Activated CD4-positive, alpha-beta T cell treated with anti-CD3 and anti-CD28 coated beads, Interleukin-2, amount 50 U/mL, for 48 hours (primary cell): ENCODE measurements around the gene KRT25.

ENCODE experiments used
- DNase-seq, 2 experiments: peaks; one replicate each; pipeline ENCODE4 v3.0.0-alpha.2; 2020

KRT25 gene

GRCh38 chr17:40755231-40755630, at the start of gene KRT25:
KRT25 (minus strand) TSS chr17:40755331; CDS start chr17:40755271, 60 bp downstream.
- DNase-seq = no peak

GRCh38 chr17:40803617-40804082, 48.5 kb upstream of the KRT25 start:
- peak; percentile 81 to 84 for DNase-seq

- DNase-seq = no peak
Measured at GRCh38 chr17:40801157-40801556, 46.0 kb upstream of the KRT25 start.

GRCh38 chr17:40800381-40800780, 45.2 kb upstream of the KRT25 start:
- DNase-seq = no peak

GRCh38 chr17:40799859-40800258, 44.7 kb upstream of the KRT25 start, which contains the start of gene KRT28:
KRT28 (minus strand) TSS chr17:40799959; CDS start chr17:40799893, 66 bp downstream.
- no peak for DNase-seq

GRCh38 chr17:40796846-40797245, 41.7 kb upstream of the KRT25 start:
- DNase-seq = no peak

GRCh38 chr17:40795019-40795667, 40.0 kb upstream of the KRT25 start:
- no peak for DNase-seq

- no peak for DNase-seq
Measured at GRCh38 chr17:40794466-40794865, 39.3 kb upstream of the KRT25 start.

- no peak for DNase-seq
Measured at GRCh38 chr17:40793832-40794231, 38.7 kb upstream of the KRT25 start.

- no peak for DNase-seq
Measured at GRCh38 chr17:40791787-40792436, 36.8 kb upstream of the KRT25 start.

- DNase-seq = no peak
Measured at GRCh38 chr17:40791111-40791510, 36.0 kb upstream of the KRT25 start.

GRCh38 chr17:40782450-40782849, 27.3 kb upstream of the KRT25 start, which contains the start of gene KRT27:
KRT27 (minus strand) TSS chr17:40782550; CDS start chr17:40782493, 57 bp downstream.
- no peak for DNase-seq

- peak; percentile 23 to 32 for DNase-seq
Measured at GRCh38 chr17:40779181-40779909, 24.2 kb upstream of the KRT25 start.

GRCh38 chr17:40778461-40778860, 23.3 kb upstream of the KRT25 start:
- no peak for DNase-seq

- DNase-seq = no peak
Measured at GRCh38 chr17:40777971-40778370, 22.8 kb upstream of the KRT25 start.

GRCh38 chr17:40777459-40777858, 22.3 kb upstream of the KRT25 start:
- no peak for DNase-seq

- DNase-seq = no peak
Measured at GRCh38 chr17:40775945-40776344, 20.8 kb upstream of the KRT25 start.

- no peak for DNase-seq
Measured at GRCh38 chr17:40772101-40772500, 17.0 kb upstream of the KRT25 start, which contains the start of gene KRT26. KRT26 (minus strand) TSS chr17:40772201; CDS start chr17:40772113, 88 bp downstream.

GRCh38 chr17:40765657-40766056, 10.5 kb upstream of the KRT25 start:
- DNase-seq = no peak

- DNase-seq = no peak
Measured at GRCh38 chr17:40763752-40764151, 8.6 kb upstream of the KRT25 start.

GRCh38 chr17:40760105-40761016, 5.2 kb upstream of the KRT25 start:
- DNase-seq = no peak

- no peak for DNase-seq
Measured at GRCh38 chr17:40753804-40754203, 1.3 kb downstream of the KRT25 start.
